Testis (tissue), 3 donors: ENCODE measurements around the gene TMUB1. TPM values are rescaled to one million over a fixed set of nuclear protein-coding genes. Genes with fewer than 3 reads are reported as not detected.

Experiments
- DNase-seq: peaks from one replicate; pipeline ENCODE4 v3.0.0-alpha.2; 2019
- H3K27ac ChIP-seq, 2 donors: fragments of 200-600 bp; sonication (generic); one replicate each; pipeline ENCODE4 v1.5.1; 2019
- H3K27me3 ChIP-seq: fragments of 200-600 bp; sonication (generic); one replicate; pipeline ENCODE4 v1.5.1; 2019
- H3K36me3 ChIP-seq: fragments of 200-600 bp; sonication (generic); one replicate; pipeline ENCODE4 v1.5.1; 2017; ENCODE audit warnings: low read depth; ENCODE audit errors: missing control alignments
- H3K4me1 ChIP-seq: fragments of 200-600 bp; sonication (generic); one replicate; pipeline ENCODE4 v1.5.1; 2019
- H3K4me3 ChIP-seq, 2 donors: fragments of 200-600 bp; sonication (generic); one replicate each; pipeline ENCODE4 v1.5.1; 2017 to 2019
- H3K9me3 ChIP-seq: fragments of 200-600 bp; sonication (generic); one replicate; pipeline ENCODE4 v1.5.1; 2017
- POLR2A ChIP-seq: fragments of 450-650 bp; IDR thresholded peaks from one replicate; pipeline ENCODE4 v1.6.1; 2017; ENCODE audit warnings: antibody characterized with exemption, mild to moderate bottlenecking, moderate library complexity
- WGBS, 2 donors: methylation state at CpG; one replicate each; pipeline ENCODE4 v1.1.5; 2018; 5-methylcytosine and 5-hydroxymethylcytosine counted together
- intact Hi-C: fragments of 100-400 bp; cut with DNase I; formaldehyde crosslinking; loops from one replicate; pipeline ENCODE4 v1.15.1; 2023; ENCODE audit warnings: low total_unique reads
- polyA plus RNA-seq: library from polyadenylated mRNA; stranded (reverse); fragments of 350-450 nt; fragmentation: Illumina TruSeq; extraction: RNeasy Lipid Tissue Mini Kit (QIAGEN cat#74804); gene quantifications from one replicate; pipeline ENCODE4 v1.2.3, GENCODE V29; 2014; ENCODE audit warnings: low read depth, low replicate concordance; ENCODE audit not compliant: insufficient read depth
- total RNA-seq, 2 donors: library from RNA; depleted of rRNA; stranded (reverse); fragments of >200 nt; gene quantifications; one replicate each; pipeline ENCODE4 v1.2.3, GENCODE V29; 2016
- TF ChIP-seq, protein P1 (sequence below), 3 experiments: fragments of 450-650 bp in 2 of 3; fragments of 200-600 bp in 1 of 3; sonication (generic) in 1 of 3; IDR thresholded peaks; one replicate each; pipeline ENCODE4 v1.5.1; 2016 to 2019; ENCODE audit warnings: antibody characterized with exemption in 3 of 3, mild to moderate bottlenecking in 2 of 3, moderate library complexity in 1 of 3

Gene TMUB1
- total and polyA plus RNA-seq, 3 donors from 2014 or later: 30.8 to 68.7 (median 63.2) TPM

DNA sequence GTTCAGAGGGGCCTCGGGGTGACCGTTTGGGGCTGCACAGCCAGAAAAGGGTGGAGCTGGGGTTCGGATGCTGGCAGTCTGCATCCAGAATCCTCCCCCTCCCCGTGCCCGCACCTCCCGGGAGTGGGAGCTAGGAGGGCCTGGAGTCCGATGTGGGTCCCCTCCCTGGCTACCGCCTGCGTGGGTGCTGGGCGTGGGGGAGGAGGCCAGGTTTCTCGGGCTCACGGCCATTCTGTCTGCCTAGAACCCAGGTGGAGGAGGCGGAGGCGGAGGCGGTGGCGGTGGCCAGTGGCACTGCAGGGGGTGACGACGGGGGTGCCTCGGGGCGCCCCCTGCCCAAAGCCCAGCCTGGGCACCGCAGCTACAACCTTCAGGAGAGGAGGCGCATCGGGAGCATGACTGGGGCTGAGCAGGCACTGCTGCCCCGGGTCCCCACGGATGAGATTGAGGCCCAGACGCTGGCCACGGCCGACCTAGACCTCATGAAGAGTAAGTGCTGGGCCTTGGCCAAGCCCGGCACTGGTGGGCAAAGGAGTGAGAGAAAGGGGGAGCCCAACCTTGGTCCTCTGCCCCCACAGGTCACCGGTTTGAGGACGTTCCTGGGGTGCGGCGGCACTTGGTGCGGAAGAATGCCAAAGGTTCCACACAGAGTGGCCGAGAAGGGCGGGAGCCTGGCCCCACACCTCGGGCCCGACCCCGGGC, 16.9 kb downstream of the TMUB1 start:
- Histone ChIP-seq H3K4me1 (peaks cover 22% of the 10 kb centered on the region), H3K27me3 (no peaks in the 10 kb centered on the region), H3K4me3 (no peak overlapping the region), H3K27ac (no peak overlapping the region), H3K9me3 (no peaks in the 10 kb centered on the region), H3K36me3 (no peaks in the 10 kb centered on the region)
- intact Hi-C loops: no loop called here
- TF ChIP-seq, protein P1, sequence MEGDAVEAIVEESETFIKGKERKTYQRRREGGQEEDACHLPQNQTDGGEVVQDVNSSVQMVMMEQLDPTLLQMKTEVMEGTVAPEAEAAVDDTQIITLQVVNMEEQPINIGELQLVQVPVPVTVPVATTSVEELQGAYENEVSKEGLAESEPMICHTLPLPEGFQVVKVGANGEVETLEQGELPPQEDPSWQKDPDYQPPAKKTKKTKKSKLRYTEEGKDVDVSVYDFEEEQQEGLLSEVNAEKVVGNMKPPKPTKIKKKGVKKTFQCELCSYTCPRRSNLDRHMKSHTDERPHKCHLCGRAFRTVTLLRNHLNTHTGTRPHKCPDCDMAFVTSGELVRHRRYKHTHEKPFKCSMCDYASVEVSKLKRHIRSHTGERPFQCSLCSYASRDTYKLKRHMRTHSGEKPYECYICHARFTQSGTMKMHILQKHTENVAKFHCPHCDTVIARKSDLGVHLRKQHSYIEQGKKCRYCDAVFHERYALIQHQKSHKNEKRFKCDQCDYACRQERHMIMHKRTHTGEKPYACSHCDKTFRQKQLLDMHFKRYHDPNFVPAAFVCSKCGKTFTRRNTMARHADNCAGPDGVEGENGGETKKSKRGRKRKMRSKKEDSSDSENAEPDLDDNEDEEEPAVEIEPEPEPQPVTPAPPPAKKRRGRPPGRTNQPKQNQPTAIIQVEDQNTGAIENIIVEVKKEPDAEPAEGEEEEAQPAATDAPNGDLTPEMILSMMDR (IDR thresholded peaks at IDR 0.05): no peak
- 80 to 88% methylated on average over 11 to 39 of the region's 39 CpGs for WGBS, 2 donors
- DNase-seq: no peak

DNA sequence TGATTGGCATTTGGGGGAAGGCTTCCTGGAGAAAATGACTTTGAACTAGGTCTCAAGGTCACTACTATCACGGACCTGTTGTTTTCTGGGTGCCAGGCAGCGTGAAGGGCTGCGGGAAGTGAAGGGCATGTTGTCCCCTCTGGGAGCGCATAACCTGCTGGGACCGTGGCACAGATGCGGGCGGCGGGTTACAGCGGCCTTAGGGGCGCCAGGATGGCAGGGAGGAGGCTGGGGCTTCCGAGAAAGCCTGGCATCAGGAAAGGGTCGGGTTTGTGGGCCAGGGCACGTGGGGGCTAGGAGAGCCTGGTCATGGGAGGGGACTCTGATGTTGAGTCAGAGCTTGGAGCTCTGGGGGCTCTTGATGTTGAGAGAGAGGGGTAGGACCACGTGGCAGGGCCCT, 17.8 kb downstream of the TMUB1 start:
- Histone ChIP-seq H3K27ac (no peak overlapping the region), H3K4me1 (peaks cover 31% of the 10 kb centered on the region), H3K4me3 (no peak overlapping the region), H3K36me3 (no peaks in the 10 kb centered on the region), H3K9me3 (no peaks in the 10 kb centered on the region), H3K27me3 (no peaks in the 10 kb centered on the region)
- WGBS, 2 donors: 72 to 86% methylated on average over 13 to 14 of the region's 14 CpGs
- intact Hi-C loops: no loop called here
- TF ChIP-seq, protein P1 (IDR thresholded peaks at IDR 0.05): no peak
- TF ChIP-seq POLR2A: no peak
- no peak for DNase-seq

GRCh38 chr7:151064993-151065392, 18.3 kb downstream of the TMUB1 start:
- 82 to 94% methylated on average over 5 to 6 of the region's 6 CpGs for WGBS, 2 donors
- Histone ChIP-seq H3K4me1 (peaks cover 32% of the 10 kb centered on the region), H3K9me3 (no peaks in the 10 kb centered on the region), H3K27ac (no peak overlapping the region), H3K4me3 (no peak overlapping the region), H3K36me3 (no peaks in the 10 kb centered on the region), H3K27me3 (no peaks in the 10 kb centered on the region)
- TF ChIP-seq, protein P1 (IDR thresholded peaks at IDR 0.05): no peak
- no peak for TF ChIP-seq POLR2A
- no peak for DNase-seq
- intact Hi-C loops: no loop called here

DNA sequence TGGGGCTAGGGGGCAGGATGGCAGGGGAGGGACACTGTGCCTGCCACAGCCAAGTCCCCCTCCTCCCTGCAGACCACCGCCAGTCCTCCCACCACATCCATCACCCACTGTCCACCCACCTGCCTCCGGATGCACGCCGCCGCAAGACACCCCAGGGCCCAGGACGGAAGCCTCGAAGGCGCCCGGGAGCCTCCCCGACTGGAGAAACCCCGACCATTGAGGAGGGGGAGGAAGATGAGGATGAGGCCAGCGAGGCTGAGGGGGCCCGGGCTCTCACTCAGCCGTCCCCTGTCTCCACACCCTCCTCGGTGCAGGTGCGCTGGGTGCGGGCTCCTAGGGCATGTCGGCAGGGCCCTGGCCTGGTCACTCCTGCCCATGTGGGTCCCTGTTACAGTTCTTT, 18.8 kb downstream of the TMUB1 start:
- Histone ChIP-seq H3K36me3 (no peaks in the 10 kb centered on the region), H3K4me1 (peaks cover 32% of the 10 kb centered on the region), H3K9me3 (no peaks in the 10 kb centered on the region), H3K27ac (no peak overlapping the region), H3K27me3 (no peaks in the 10 kb centered on the region), H3K4me3 (no peak overlapping the region)
- TF ChIP-seq, protein P1 (IDR thresholded peaks at IDR 0.05): no peak
- no peak for TF ChIP-seq POLR2A
- 89 to 97% methylated on average over 13 to 18 of the region's 18 CpGs for WGBS, 2 donors
- intact Hi-C loops: no loop called here
- DNase-seq: no peak

GRCh38 chr7:151063212-151063561, 20.1 kb downstream of the TMUB1 start:
- no peaks in the 10 kb centered on the region for H3K36me3 ChIP-seq
- no peaks in the 10 kb centered on the region for H3K9me3 ChIP-seq
- no peaks in the 10 kb centered on the region for H3K27me3 ChIP-seq
- H3K4me3 ChIP-seq: peak overlapping the region in 1 of 2 donors; percentile 20
- H3K27ac ChIP-seq: peak overlapping the region; percentile 41 to 55
- DNase-seq: peak; percentile 80
- 10 to 44% methylated on average over 5 to 11 of the region's 11 CpGs for WGBS, 2 donors
- TF ChIP-seq POLR2A: no peak
- TF ChIP-seq, protein P1 (IDR thresholded peaks at IDR 0.05): no peak
- intact Hi-C loops: no loop called here
- H3K4me1 ChIP-seq: peaks cover 39% of the 10 kb centered on the region
